ENCODE data around the gene NCF2. TPM values are rescaled to one million over a fixed set of nuclear protein-coding genes. Genes with fewer than 3 reads are reported as not detected.

NCF2 gene
- total RNA-seq, 4 donors from 2014 or later = 16.9 to 48.3 (median 33.9) TPM

- DNase-seq (ENCODE audit: low spot score in 2 of 2) = no peak
- Histone ChIP-seq H3K36me3 (peaks cover 61% of the 10 kb centered on the region), H3K27ac (no peak overlapping the region), H3K27me3 (no peaks in the 10 kb centered on the region), H3K4me3 (no peak overlapping the region), H3K4me1 (no peaks in the 10 kb centered on the region), H3K9me3 (no peaks in the 10 kb centered on the region)
- WGBS = 77% methylated on average over 3 of the region's 3 CpGs
- TF ChIP-seq CTCF (IDR thresholded peaks at IDR 0.05) = no peak
Measured at GRCh38 chr1:183554577-183554976, 35.7 kb downstream of the NCF2 start.

GRCh38 chr1:183553764-183554163 lies 36.5 kb downstream of the NCF2 start:
- DNase-seq (ENCODE audit: low spot score in 2 of 2) = no peak
- Histone ChIP-seq H3K36me3 (peaks cover 70% of the 10 kb centered on the region), H3K4me1 (no peaks in the 10 kb centered on the region), H3K27me3 (no peaks in the 10 kb centered on the region), H3K9me3 (no peaks in the 10 kb centered on the region), H3K4me3 (no peak overlapping the region), H3K27ac (no peak overlapping the region)
- WGBS = 89% methylated on average over 3 of the region's 3 CpGs
- TF ChIP-seq POLR2AphosphoS5 (IDR thresholded peaks at IDR 0.05) (no peak), CTCF (IDR thresholded peaks at IDR 0.05) (no peak), EP300 (IDR thresholded peaks at IDR 0.05) (no peak), POLR2A (IDR thresholded peaks at IDR 0.05) (no peak)

GRCh38 chr1:183553331-183553730 lies 36.9 kb downstream of the NCF2 start:
- Histone ChIP-seq H3K4me3 (no peak overlapping the region), H3K36me3 (peaks cover 74% of the 10 kb centered on the region), H3K4me1 (no peaks in the 10 kb centered on the region), H3K9me3 (no peaks in the 10 kb centered on the region), H3K27me3 (no peaks in the 10 kb centered on the region), H3K27ac (no peak overlapping the region)
- DNase-seq (ENCODE audit: low spot score in 2 of 2) = no peak
- no peak for TF ChIP-seq POLR2A (IDR thresholded peaks at IDR 0.05)
- TF ChIP-seq POLR2AphosphoS5 (IDR thresholded peaks at IDR 0.05) = no peak
- TF ChIP-seq CTCF (IDR thresholded peaks at IDR 0.05) = no peak
- TF ChIP-seq EP300 (IDR thresholded peaks at IDR 0.05) = no peak
- WGBS = 81% methylated on average over 4 of the region's 5 CpGs

- H3K4me3 ChIP-seq = no peak overlapping the region
- H3K9me3 ChIP-seq = no peaks in the 10 kb centered on the region
- H3K4me1 ChIP-seq = no peaks in the 10 kb centered on the region
- TF ChIP-seq POLR2A (IDR thresholded peaks at IDR 0.05) (no peak), EP300 (IDR thresholded peaks at IDR 0.05) (no peak), POLR2AphosphoS5 (IDR thresholded peaks at IDR 0.05) (no peak), CTCF (IDR thresholded peaks at IDR 0.05) (no peak)
- no peak for DNase-seq (ENCODE audit: low spot score in 2 of 2)
- H3K27ac ChIP-seq = no peak overlapping the region
- WGBS = 83% methylated on average over 6 of the region's 6 CpGs
- peaks cover 77% of the 10 kb centered on the region for H3K36me3 ChIP-seq
- H3K27me3 ChIP-seq = no peaks in the 10 kb centered on the region
Measured at GRCh38 chr1:183552891-183553290, 37.4 kb downstream of the NCF2 start.

- no peak for DNase-seq (ENCODE audit: low spot score in 2 of 2)
- Histone ChIP-seq H3K27me3 (no peaks in the 10 kb centered on the region), H3K36me3 (peaks cover 77% of the 10 kb centered on the region), H3K27ac (no peak overlapping the region), H3K4me3 (no peak overlapping the region), H3K4me1 (no peaks in the 10 kb centered on the region), H3K9me3 (no peaks in the 10 kb centered on the region)
- TF ChIP-seq POLR2AphosphoS5 (IDR thresholded peaks at IDR 0.05) = no peak
- no peak for TF ChIP-seq EP300 (IDR thresholded peaks at IDR 0.05)
- no peak for TF ChIP-seq POLR2A (IDR thresholded peaks at IDR 0.05)
- TF ChIP-seq CTCF (IDR thresholded peaks at IDR 0.05) = no peak
- WGBS = 86% methylated on average over 7 of the region's 7 CpGs
Measured at GRCh38 chr1:183552441-183552840, 37.8 kb downstream of the NCF2 start.
